ENCODE results near the gene WNT11. TPM values are rescaled to one million over a fixed set of nuclear protein-coding genes. Genes with fewer than 3 reads are reported as not detected.

The WNT11 gene
- polyA plus RNA-seq, 4 donors = 2.1 to 7.3 (median 3.9) TPM

GRCh38 chr11:76157891-76158290, 48.4 kb downstream of the WNT11 start:
- Histone ChIP-seq H3K4me1 (ENCODE audit: control insufficient read depth in 3 of 3, insufficient read depth in 2 of 3, low read depth in 1 of 3, low read length in 2 of 3) (peaks cover 0 to 12% (median 0%) of the 10 kb centered on the region in 3 donors), H3K36me3 (ENCODE audit: control insufficient read depth in 3 of 3, insufficient read depth in 2 of 3, low read depth in 1 of 3, low read length in 3 of 3) (no peaks in the 10 kb centered on the region), H3K4me3 (ENCODE audit: low read depth in 1 of 3, low read length in 3 of 3) (no peak overlapping the region), H3K27ac (ENCODE audit: low read depth in 1 of 3, low read length in 2 of 3) (no peak overlapping the region), H3K27me3 (ENCODE audit: control insufficient read depth in 3 of 3, insufficient read depth in 3 of 3, low read length in 3 of 3) (peaks cover 0 to 2% (median 0%) of the 10 kb centered on the region in 3 donors), H3K9me3 (ENCODE audit: control insufficient read depth in 2 of 2, insufficient read depth in 1 of 2, low read depth in 1 of 2, low read length in 1 of 2) (no peaks in the 10 kb centered on the region)
- FAIRE-seq (no peak), DNase-seq (no peak)
- 78 to 88% (median 78%) methylated on average over 7 of the region's 7 CpGs for WGBS, 3 donors

GRCh38 chr11:76156971-76157427, 49.3 kb downstream of the WNT11 start:
- H3K27ac ChIP-seq (ENCODE audit: low read depth in 1 of 3, low read length in 2 of 3) = no peak overlapping the region
- 83 to 89% (median 84%) methylated on average over 12 of the region's 12 CpGs for WGBS, 3 donors
- no peaks in the 10 kb centered on the region for H3K36me3 ChIP-seq (ENCODE audit: control insufficient read depth in 3 of 3, insufficient read depth in 2 of 3, low read depth in 1 of 3, low read length in 3 of 3)
- H3K9me3 ChIP-seq (ENCODE audit: control insufficient read depth in 2 of 2, insufficient read depth in 1 of 2, low read depth in 1 of 2, low read length in 1 of 2) = no peaks in the 10 kb centered on the region
- peaks cover 0 to 11% (median 0%) of the 10 kb centered on the region in 3 donors for H3K4me1 ChIP-seq (ENCODE audit: control insufficient read depth in 3 of 3, insufficient read depth in 2 of 3, low read depth in 1 of 3, low read length in 2 of 3)
- FAIRE-seq (no peak), DNase-seq (no peak)
- peaks cover 0 to 2% (median 0%) of the 10 kb centered on the region in 3 donors for H3K27me3 ChIP-seq (ENCODE audit: control insufficient read depth in 3 of 3, insufficient read depth in 3 of 3, low read length in 3 of 3)
- H3K4me3 ChIP-seq (ENCODE audit: low read depth in 1 of 3, low read length in 3 of 3) = no peak overlapping the region

- Histone ChIP-seq H3K9me3 (ENCODE audit: control insufficient read depth in 2 of 2, insufficient read depth in 1 of 2, low read depth in 1 of 2, low read length in 1 of 2) (no peaks in the 10 kb centered on the region), H3K4me3 (ENCODE audit: low read depth in 1 of 3, low read length in 3 of 3) (no peak overlapping the region), H3K36me3 (ENCODE audit: control insufficient read depth in 3 of 3, insufficient read depth in 2 of 3, low read depth in 1 of 3, low read length in 3 of 3) (no peaks in the 10 kb centered on the region), H3K4me1 (ENCODE audit: control insufficient read depth in 3 of 3, insufficient read depth in 2 of 3, low read depth in 1 of 3, low read length in 2 of 3) (peaks cover 0 to 11% (median 0%) of the 10 kb centered on the region in 3 donors), H3K27me3 (ENCODE audit: control insufficient read depth in 3 of 3, insufficient read depth in 3 of 3, low read length in 3 of 3) (peaks cover 0 to 2% (median 0%) of the 10 kb centered on the region in 3 donors), H3K27ac (ENCODE audit: low read depth in 1 of 3, low read length in 2 of 3) (no peak overlapping the region)
- 75 to 79% (median 77%) methylated on average over 11 of the region's 11 CpGs for WGBS, 3 donors
- no peak for FAIRE-seq
- no peak for DNase-seq
Observed at GRCh38 chr11:76155500-76156227, 50.6 kb downstream of the WNT11 start.

- FAIRE-seq (no peak), DNase-seq (peak in 1 of 2 donors; percentile 35)
- WGBS, 3 donors = 76 to 80% (median 78%) methylated on average over 6 of the region's 6 CpGs
- H3K4me1 ChIP-seq (ENCODE audit: control insufficient read depth in 3 of 3, insufficient read depth in 2 of 3, low read depth in 1 of 3, low read length in 2 of 3) = peaks cover 0 to 27% (median 3%) of the 10 kb centered on the region in 3 donors
- no peak overlapping the region for H3K4me3 ChIP-seq (ENCODE audit: low read depth in 1 of 3, low read length in 3 of 3)
- no peak overlapping the region for H3K27ac ChIP-seq (ENCODE audit: low read depth in 1 of 3, low read length in 2 of 3)
- no peaks in the 10 kb centered on the region for H3K36me3 ChIP-seq (ENCODE audit: control insufficient read depth in 3 of 3, insufficient read depth in 2 of 3, low read depth in 1 of 3, low read length in 3 of 3)
- peaks cover 0 to 3% of the 10 kb centered on the region in 2 donors for H3K9me3 ChIP-seq (ENCODE audit: control insufficient read depth in 2 of 2, insufficient read depth in 1 of 2, low read depth in 1 of 2, low read length in 1 of 2)
- H3K27me3 ChIP-seq (ENCODE audit: control insufficient read depth in 3 of 3, insufficient read depth in 3 of 3, low read length in 3 of 3) = peaks cover 0 to 2% (median 0%) of the 10 kb centered on the region in 3 donors
Observed at GRCh38 chr11:76153571-76153923, 52.8 kb downstream of the WNT11 start.

GRCh38 chr11:76152741-76153570, 53.3 kb downstream of the WNT11 start:
- DNase-seq (no peak), FAIRE-seq (no peak)
- Histone ChIP-seq H3K4me1 (ENCODE audit: control insufficient read depth in 3 of 3, insufficient read depth in 2 of 3, low read depth in 1 of 3, low read length in 2 of 3) (peaks cover 0 to 33% (median 3%) of the 10 kb centered on the region in 3 donors), H3K27ac (ENCODE audit: low read depth in 1 of 3, low read length in 2 of 3) (no peak overlapping the region), H3K4me3 (ENCODE audit: low read depth in 1 of 3, low read length in 3 of 3) (peak overlapping the region in 1 of 3 donors; percentile 30), H3K9me3 (ENCODE audit: control insufficient read depth in 2 of 2, insufficient read depth in 1 of 2, low read depth in 1 of 2, low read length in 1 of 2) (peaks cover 0 to 3% of the 10 kb centered on the region in 2 donors), H3K36me3 (ENCODE audit: control insufficient read depth in 3 of 3, insufficient read depth in 2 of 3, low read depth in 1 of 3, low read length in 3 of 3) (no peaks in the 10 kb centered on the region), H3K27me3 (ENCODE audit: control insufficient read depth in 3 of 3, insufficient read depth in 3 of 3, low read length in 3 of 3) (no peaks in the 10 kb centered on the region)
- WGBS, 3 donors = 39 to 55% (median 48%) methylated on average over 13 of the region's 13 CpGs

- H3K36me3 ChIP-seq (ENCODE audit: control insufficient read depth in 3 of 3, insufficient read depth in 2 of 3, low read depth in 1 of 3, low read length in 3 of 3) = no peaks in the 10 kb centered on the region
- H3K27me3 ChIP-seq (ENCODE audit: control insufficient read depth in 3 of 3, insufficient read depth in 3 of 3, low read length in 3 of 3) = no peaks in the 10 kb centered on the region
- peaks cover 0 to 3% of the 10 kb centered on the region in 2 donors for H3K9me3 ChIP-seq (ENCODE audit: control insufficient read depth in 2 of 2, insufficient read depth in 1 of 2, low read depth in 1 of 2, low read length in 1 of 2)
- no peak for FAIRE-seq
- H3K27ac ChIP-seq (ENCODE audit: low read depth in 1 of 3, low read length in 2 of 3) = no peak overlapping the region
- peaks cover 0 to 35% (median 4%) of the 10 kb centered on the region in 3 donors for H3K4me1 ChIP-seq (ENCODE audit: control insufficient read depth in 3 of 3, insufficient read depth in 2 of 3, low read depth in 1 of 3, low read length in 2 of 3)
- peak overlapping the region in 1 of 3 donors; percentile 30 for H3K4me3 ChIP-seq (ENCODE audit: low read depth in 1 of 3, low read length in 3 of 3)
- peak; percentile 86 to 91 for DNase-seq
- 16 to 30% (median 26%) methylated on average over 30 of the region's 30 CpGs for WGBS, 3 donors
Observed at GRCh38 chr11:76152086-76152681, 54.1 kb downstream of the WNT11 start.

- no peak overlapping the region for H3K4me3 ChIP-seq (ENCODE audit: low read depth in 1 of 3, low read length in 3 of 3)
- DNase-seq = peak in 1 of 2 donors; percentile 53
- no peak for FAIRE-seq
Observed at GRCh38 chr11:76151556-76152085, 54.7 kb downstream of the WNT11 start.

GRCh38 chr11:76150141-76150540, 56.2 kb downstream of the WNT11 start:
- H3K36me3 ChIP-seq (ENCODE audit: control insufficient read depth in 3 of 3, insufficient read depth in 2 of 3, low read depth in 1 of 3, low read length in 3 of 3) = no peaks in the 10 kb centered on the region
- FAIRE-seq (no peak), DNase-seq (no peak)
- H3K9me3 ChIP-seq (ENCODE audit: control insufficient read depth in 2 of 2, insufficient read depth in 1 of 2, low read depth in 1 of 2, low read length in 1 of 2) = peaks cover 0 to 3% of the 10 kb centered on the region in 2 donors
- peak overlapping the region in 1 of 3 donors; percentile 53 for H3K27ac ChIP-seq (ENCODE audit: low read depth in 1 of 3, low read length in 2 of 3)
- H3K4me1 ChIP-seq (ENCODE audit: control insufficient read depth in 3 of 3, insufficient read depth in 2 of 3, low read depth in 1 of 3, low read length in 2 of 3) = peaks cover 2 to 44% (median 8%) of the 10 kb centered on the region in 3 donors
- H3K27me3 ChIP-seq (ENCODE audit: control insufficient read depth in 3 of 3, insufficient read depth in 3 of 3, low read length in 3 of 3) = no peaks in the 10 kb centered on the region
- 85 to 95% (median 93%) methylated on average over 4 of the region's 4 CpGs for WGBS, 3 donors
- H3K4me3 ChIP-seq (ENCODE audit: low read depth in 1 of 3, low read length in 3 of 3) = no peak overlapping the region

More at GRCh38 chr11:76151556-76152085, 54.7 kb downstream of the WNT11 start:
- peaks cover 0 to 3% of the 10 kb centered on the region in 2 donors for H3K9me3 ChIP-seq (ENCODE audit: control insufficient read depth in 2 of 2, insufficient read depth in 1 of 2, low read depth in 1 of 2, low read length in 1 of 2)
- no peaks in the 10 kb centered on the region for H3K27me3 ChIP-seq (ENCODE audit: control insufficient read depth in 3 of 3, insufficient read depth in 3 of 3, low read length in 3 of 3)
- peaks cover 0 to 41% (median 8%) of the 10 kb centered on the region in 3 donors for H3K4me1 ChIP-seq (ENCODE audit: control insufficient read depth in 3 of 3, insufficient read depth in 2 of 3, low read depth in 1 of 3, low read length in 2 of 3)
- 47 to 70% (median 68%) methylated on average over 5 of the region's 5 CpGs for WGBS, 3 donors
- H3K27ac ChIP-seq (ENCODE audit: low read depth in 1 of 3, low read length in 2 of 3) = no peak overlapping the region
- no peaks in the 10 kb centered on the region for H3K36me3 ChIP-seq (ENCODE audit: control insufficient read depth in 3 of 3, insufficient read depth in 2 of 3, low read depth in 1 of 3, low read length in 3 of 3)

Data from small intestine (tissue), 7 donors.